AG08396 (cell line): Measurements from ENCODE around the gene DIS3L2.
"Not testable (repeated sequence)": the region's sequence is repeated elsewhere in the genome, so short reads cannot be mapped to it uniquely, and the experiment has no call there.

Experiments
- DNase-seq: peaks from one replicate; pipeline ENCODE4 v3.0.0; 2012; ENCODE audit warnings: low spot score, mixed read lengths

Gene DIS3L2

DNA sequence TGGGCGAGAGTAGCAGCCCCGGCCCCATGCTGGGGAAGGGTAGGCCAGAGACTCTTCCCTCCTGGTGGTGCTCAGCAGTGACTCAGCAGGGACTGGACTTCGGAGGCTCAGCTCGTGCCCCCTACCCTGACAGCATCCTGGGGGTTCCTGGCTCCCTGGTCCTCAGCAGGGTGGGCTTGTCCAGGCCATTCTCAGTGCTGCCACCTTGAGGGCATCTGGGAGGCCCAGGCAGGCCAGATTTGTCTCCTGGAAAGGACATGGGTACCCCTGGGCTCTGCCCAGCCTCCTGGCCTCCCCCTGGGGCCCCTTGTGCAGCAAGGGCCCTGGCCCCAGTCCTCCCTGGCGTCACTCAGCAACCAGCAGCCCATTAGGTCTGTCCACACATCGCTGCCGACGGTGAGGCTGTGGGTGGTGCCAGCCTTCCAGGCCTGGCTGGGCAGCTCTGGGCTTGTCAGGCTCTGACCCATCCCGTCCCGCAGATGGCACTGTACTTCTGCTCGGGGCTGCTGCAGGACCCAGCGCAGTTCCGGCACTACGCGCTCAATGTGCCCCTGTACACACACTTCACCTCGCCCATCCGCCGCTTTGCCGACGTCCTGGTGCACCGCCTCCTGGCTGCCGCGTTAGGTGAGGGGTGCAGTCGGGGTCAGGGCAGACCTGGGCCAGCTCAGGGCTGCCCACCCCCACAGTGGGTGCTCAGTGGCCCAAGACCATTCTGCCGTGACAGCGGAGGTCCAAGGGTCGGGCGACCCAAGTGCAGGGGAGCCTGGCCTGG lies 372.0 kb downstream of the DIS3L2 start:
- DNase-seq = no peak

DNA sequence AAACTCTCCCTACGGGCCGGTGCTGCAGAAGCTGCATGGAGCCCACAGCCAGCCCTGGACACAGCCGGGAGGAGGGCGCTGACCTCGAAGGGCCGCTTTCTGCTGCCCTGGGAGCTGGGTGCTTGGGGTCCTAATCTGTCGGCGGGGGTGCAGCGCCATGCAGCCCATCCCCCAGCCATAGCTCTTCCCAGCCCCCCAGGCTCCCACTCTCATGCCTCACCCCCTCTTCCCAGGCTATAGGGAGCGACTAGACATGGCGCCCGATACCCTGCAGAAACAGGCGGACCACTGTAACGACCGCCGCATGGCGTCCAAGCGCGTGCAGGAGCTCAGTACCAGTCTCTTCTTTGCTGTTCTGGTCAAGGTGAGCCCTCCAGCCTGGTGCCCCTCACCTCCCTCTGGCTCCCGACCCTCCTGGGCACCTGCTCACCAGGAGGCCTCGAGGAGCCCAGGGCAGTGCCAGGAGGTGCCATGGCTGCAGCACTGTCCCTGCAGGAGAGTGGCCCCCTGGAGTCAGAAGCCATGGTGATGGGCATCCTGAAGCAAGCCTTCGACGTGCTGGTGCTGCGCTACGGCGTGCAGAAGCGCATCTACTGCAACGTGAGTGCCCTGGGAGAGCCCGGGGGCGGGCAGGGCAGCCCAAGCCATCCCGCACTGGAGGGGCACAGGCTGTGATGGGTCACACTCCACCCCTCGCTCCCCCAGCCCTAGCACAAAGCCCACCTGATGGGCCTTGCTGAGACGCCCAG lies 372.8 kb downstream of the DIS3L2 start:
- not testable (repeated sequence) for DNase-seq

DNA sequence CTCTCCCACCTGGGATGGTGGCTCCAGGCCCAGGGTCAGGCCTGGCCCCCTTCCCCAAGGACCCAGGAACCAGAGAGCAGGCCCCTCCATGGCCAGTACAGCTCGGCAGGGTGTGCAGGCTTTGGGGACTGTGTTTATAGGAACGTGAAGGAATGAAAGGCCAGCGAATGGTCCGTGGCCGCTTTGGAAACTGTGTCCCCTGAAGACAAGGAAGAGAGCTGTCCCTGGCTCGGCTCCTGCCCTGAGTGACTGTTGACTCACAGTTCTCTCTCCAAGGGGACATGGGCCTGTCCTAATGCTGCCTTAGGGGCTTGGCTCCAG lies 373.3 kb downstream of the DIS3L2 start:
- not testable (repeated sequence) for DNase-seq

DNA sequence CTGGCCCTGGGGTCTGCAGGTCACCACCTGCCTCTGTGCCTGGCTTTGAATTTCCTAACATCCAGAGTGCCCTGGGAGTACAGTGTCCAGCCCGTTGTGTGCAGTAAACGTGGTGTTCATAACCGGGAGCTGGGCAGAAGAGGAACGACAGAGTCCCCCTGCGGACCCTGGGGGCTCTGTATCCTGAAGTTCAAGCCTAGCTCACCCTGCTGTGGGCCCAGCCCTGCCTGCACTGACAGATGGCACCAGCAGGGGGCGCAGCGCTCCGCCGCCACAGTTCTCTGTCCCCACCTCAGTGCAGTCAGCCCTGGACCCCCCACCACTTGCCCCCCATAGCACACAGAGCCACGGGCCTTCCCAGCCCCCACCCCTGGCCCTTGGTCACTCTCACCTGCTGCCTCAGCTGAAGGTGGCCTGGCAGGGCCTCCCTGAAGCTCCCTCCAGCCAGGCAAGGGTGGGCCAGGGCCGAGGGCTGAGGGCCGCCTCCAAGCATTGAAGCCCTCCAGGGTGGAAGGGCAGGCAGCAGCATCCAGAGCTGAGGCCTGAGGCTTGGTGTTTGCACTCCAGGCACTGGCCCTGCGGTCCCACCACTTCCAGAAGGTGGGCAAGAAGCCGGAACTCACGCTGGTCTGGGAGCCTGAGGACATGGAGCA lies 373.8 kb downstream of the DIS3L2 start:
- not testable (repeated sequence) for DNase-seq

DNA sequence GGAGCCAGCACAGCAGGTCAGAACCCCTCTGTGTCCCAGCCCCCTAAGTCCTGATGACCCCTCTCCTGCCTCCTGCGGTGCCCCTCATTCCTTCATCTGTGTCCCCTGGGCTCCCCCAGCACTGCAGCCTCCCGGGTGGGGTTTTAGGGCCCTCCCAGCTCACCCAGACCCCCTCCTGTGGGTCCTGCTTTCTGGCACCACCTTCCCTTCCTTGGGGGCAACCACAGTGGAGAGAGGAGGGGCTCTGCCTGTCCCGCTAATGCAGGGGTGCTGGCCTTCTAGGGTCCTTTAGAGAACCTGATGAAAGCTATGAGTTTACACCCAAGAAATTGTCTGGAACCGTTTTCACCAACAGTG lies 374.3 kb downstream of the DIS3L2 start:
- no peak for DNase-seq

DNA sequence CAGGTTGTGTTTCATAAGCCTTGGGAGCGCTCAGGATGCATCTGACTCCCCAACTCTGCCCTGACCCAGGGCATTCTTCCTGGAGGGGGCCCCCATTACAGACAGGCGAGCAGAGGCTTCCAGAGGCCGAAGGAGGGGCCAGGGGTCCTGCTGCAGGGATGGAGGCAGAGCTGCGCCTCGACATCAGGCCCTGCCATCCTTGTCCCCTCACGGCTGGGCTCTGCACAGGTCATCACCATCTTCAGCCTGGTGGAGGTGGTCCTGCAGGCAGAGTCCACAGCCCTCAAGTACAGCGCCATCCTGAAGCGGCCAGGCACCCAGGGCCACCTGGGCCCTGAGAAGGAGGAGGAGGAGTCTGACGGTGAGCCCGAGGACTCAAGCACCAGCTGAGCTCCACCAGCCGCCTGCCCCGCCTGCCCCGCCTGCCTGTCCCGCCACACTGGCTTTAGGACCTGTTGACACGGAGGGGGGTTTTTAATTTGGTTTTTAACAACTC lies 374.8 kb downstream of the DIS3L2 start:
- no peak for DNase-seq

DNA sequence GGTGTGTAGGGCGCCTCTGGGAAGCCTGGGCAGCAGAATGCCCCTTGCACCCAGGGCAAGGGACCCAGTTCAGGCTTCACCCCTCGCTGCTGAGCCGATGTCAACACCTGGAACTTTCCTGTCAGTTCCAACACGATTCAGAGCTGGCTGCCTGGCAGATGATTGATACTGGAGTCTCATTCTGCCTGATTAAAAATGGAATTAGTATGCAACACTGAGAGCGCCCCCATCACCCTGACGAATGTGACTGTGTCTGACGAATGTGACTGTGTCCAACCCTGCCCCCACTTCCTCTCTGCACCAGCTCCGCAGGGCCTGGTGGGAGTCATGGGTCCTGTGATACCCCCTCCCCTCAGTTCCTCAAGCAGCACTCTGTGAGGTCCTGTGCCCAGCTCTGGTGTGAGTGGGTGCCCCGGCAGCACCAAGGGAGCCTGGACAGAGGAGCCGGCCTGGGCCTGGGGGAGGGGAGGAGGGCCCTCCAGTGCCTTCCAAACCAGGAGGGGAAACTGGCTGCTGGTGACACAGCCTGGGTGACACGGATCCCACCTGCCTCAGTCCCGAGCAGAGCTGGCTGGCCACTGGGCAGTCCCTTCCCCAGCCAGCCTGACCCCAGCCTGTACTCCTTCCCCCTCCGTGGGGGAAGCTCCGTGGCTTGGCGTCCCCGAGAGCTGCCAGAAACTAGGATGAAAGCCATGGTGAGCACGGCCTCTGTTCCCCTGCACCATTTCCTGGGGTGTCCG lies 375.6 kb downstream of the DIS3L2 start:
- no peak for DNase-seq

DNA sequence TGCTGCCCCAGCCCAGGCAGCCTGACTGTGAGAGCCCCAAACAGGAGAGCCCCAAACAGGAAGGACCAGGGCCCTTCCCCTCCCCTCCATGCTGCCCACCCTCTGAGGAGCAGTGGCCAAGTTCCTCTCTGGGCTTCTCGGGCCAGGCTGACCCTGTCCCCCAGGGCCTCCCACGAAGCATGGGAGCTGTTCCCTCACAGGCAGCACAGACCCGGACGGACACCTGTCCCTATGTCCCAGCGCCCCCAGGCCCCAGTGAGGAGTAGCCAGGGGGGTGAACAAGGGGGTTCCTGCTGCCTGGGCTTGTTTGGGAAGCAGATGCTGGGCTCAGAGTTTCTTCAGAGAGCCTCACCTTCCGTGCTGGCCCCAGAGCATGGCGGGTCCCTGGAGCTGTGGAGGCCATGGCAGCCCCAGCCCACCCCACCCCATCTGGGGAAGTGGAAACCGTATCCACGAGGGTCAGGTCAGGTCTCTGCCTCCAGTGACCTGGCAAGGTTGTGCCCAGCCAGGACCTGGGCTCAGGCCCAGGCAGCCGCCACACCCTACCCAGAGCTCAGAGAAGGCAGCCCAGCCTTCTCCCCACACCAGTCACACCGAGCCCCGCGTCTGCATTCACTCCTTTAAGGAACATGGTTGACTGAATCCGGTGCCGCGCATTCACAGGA lies 376.7 kb downstream of the DIS3L2 start:
- DNase-seq = not testable (repeated sequence)

DNA sequence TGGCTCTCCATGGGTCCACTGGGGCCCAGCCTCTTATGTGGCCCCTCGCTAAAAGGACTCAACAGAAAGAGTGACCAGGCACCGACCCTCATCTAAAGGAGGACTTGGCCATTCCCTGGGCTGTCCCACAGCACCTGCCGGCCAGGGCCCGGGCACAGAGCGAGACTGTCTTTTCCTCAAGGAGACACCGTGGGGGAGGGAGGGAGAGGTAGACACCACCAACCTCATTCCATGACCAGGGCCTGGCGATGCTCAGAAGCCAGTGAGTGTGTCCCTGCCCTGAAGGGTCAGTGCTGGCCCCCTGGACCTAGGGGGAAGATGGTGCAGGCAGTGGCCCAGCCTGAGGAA lies 377.2 kb downstream of the DIS3L2 start:
- no peak for DNase-seq

DNA sequence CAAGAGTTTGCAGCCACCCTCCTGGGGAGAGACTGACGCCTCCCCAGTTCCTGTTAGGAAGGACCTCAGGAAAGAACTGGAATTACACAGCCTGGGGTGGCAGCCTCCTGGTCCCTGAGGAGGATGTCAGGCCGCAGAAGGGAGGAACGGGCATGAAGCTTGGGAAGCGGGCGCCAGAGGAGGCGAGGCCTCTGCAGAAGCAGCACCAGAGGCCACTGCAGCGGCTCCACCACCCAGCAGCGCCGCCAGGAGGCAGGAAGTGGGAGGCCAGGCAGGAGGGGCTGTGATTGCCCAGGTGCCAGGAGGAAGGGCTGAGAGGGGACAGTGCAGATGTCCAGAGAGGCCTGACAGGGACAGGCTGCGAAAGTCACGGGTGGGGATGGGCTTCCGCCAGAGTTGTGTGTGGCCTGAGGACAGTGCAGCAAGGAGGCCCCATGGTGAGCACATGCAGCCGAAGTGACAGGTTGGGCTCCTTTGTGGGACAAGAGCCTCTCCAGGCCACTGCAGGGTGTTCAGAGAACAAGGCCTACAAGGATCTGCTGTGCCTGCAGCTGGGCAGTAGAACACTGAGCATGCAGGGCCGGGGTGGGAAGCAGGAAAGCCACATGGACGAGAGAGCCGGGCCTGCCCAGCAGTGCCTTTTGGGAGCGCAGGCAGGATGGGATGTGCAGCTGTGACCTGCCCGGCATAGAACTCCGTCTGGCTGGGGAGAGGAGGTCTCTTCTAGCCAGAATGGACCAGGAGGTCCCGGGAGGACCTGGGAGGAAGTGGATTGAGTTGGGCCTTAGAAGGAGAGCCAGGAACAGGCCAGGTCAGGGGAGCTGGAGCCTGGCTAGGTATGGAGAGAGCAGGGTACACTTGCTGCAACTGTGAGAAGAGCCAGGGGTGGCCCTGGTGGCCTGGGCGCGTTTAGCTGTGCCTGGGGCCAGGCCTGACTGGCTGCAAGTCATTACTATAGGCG lies 377.9 kb downstream of the DIS3L2 start:
- DNase-seq = no peak

DNA sequence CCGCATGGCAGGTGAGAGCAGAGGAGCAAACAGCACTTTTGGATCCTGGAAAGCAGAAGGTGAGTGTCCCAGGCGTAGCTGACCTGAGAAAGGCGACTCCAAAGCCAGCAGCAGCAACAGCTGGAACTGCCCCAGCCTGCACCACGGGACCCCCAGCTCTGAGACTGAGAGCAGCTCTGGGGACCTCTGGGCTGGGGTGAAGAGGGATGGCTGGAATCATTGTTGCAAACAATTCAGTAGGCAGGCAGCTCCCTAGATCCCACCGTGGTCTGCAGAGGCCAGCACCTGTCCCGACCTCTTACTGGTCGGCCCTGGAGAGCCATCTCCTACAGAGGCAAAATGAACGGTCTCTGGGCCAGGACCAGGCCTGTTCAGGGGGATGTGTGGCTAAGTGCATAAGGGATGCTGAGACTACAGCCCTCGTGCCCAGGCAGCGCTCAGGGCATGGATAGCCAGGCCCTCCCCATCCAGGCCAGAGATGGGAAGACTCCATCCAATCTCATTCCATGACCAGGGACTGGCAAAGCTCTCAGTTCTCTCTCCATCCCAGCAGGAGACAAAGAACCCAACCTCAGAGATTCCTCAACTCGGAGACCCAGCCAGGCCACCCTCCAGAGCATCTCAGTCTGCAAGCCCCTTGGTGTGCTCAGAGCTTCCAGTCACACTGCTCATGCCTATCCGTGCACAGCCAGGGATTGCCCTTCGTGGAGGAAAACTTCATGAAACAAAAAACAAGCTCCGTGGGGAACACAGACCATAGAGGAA lies 378.8 kb downstream of the DIS3L2 start:
- DNase-seq = no peak

DNA sequence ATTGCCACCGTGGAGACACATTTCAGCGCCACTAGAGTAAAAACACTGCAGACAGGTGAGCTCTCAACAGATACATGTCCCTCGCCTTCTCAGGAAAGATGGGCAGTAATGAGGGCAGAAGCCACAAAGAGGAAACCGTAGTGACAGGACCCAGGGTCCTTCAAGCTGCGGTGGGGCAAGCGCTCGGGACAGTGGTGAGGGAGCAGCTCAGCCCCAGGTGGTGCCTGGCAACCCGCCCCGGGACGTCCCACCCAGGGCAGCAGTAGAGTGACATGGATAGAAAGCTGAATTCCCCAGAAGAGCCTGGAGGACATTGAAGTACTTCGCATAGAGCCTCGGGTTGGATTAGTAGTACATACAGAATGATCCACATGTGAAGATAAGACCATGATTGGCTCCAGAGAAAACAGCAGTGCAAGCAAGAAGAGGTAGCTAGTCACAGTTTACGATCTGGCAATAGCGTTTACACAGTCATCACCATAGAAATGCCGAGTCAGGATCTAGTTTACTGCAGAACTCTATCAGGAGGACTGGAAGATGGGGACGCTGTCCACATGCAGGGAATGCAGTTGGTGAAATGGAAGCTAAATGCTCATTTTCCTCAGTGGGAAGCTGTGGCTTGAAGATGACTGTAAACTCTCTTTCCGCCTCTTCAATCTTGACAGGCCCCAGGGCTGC lies 379.7 kb downstream of the DIS3L2 start:
- DNase-seq = no peak

DNA sequence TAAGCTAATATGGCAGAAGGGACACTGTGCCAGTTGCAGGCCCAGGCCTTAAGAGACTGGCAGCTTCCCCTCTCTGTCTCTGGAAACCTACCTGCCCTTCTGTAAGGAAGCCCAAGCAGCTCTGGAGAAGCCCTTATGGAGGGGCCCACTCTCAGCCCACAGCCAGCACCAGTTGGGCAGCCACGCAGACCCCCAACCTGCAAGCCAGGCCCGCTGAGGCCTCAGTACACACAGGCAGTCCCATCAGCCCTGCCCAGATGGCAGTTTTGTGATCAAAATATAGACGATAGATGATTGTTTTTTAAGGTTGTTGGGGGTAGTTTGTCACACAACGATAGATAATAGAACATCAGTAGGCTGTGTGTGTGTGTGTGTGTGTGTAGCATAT lies 380.2 kb downstream of the DIS3L2 start:
- no peak for DNase-seq

DNA sequence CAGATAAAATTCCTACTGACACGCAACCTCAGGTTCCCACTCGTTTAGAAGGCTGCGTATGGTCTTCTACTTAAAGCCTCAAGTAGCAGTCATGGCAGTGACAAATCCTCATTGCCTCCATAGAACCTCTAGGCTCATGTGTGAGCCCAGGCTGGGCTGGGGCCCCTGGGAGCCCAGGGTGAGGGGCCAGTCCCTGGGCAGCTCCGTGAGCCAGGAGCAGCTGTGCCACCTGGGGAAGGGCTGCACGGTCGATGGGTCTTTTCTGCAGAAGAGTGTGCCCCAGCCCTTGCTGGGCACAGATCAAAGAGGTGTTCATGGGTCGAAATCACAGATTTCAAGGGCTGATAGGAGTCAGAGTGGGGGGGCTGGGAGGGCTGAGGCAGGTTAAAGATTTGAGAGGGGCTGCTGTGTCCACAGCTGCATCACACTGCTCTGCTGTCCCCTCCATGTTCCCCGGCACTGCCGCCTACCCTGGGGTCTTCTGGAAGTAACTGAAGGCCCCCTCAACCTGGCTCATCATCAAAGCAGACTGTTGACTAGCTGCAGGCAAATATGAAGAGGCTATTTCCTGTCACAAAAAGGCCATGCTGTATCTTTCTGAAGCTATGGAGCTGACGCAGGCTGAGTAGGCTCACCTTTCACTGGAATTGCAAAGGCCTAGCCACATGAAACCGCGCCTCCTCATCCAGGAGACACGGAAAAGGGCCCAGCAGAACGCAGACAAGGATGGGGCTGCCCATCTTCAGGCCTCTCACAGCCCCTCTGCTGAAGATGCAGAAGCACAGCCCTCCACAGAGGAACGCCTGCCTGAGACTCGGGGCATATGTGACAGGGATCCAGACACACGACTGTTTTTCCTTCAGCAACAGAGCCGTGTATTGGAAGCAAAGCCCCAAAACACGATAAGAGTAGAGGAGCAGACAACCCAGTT lies 381.4 kb downstream of the DIS3L2 start:
- DNase-seq = no peak

DNA sequence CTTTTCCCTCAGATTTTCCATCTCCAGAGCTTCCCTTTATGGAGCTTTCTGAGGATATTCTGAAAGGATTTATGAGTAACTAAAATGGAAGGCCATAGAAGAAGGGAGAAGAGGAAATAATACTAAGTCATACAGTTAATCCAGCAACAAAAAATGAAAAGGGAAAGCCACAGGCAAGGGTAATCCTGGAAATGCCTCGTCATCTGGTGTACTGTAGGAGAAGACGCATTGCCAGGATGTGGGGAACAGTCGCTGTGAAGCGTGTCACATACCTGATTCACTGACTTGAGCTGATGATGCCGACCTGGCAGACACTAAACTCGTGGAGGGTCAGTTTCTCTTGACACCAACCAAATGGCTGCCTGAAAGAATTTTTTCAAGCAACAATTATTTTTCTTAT lies 382.3 kb downstream of the DIS3L2 start:
- no peak for DNase-seq

DNA sequence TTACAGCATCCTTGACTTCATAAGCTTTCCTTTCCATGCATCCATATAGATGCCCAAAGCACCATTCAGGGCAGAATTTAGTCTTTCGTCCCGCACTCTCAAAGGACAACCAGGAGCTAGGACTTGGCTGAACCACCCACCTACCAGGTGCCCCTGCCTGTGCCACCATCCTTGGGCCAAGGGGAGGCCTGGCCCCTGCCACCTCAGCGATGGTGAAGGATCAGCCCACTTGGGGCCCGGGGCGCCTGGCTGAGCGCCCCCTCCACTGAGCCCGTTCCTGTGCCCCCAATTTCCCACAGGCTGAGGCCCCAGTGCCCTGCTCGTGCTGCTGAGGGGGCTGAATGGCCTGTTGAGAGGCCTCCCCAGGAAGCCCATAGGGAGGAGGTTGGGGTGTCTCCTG lies 383.7 kb downstream of the DIS3L2 start:
- no peak for DNase-seq

DNA sequence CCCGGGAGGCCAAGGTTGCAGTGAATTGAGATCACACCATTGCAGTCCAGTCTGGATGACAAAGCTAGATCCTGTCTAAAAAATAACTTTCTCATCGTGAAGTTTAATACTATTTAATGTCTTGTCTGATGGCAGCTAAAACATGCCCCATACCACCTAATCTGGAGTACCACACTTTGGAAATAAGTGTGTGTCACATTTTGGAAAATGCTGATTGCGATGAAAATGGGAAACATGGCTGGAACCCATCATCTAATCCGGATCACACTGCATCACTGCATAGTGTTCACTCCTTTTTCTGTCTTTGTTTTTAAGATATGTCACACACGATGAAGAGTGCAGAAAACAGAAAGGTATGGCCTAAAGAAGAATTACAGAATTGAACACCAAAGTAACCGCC lies 385.9 kb downstream of the DIS3L2 start:
- DNase-seq = no peak

DNA sequence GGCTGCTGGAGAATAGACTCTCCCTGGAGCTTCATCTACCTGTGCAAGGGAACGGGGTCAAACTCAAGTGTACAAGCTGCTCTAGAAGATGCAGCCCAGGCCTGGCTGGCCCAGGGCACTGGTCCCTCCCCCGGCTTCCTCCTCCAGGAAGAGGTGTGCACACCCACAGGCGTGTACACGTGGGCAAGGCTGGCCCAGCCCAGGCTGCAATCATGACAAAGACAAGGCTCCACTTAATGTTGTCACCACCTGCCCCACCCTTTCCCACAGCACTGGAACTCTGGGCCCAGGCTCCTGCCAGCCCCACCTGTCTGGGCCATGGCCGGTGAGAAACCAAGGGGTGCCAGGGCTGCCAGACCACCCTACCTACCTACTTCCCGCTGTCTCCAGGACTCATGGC lies 387.4 kb downstream of the DIS3L2 start:
- no peak for DNase-seq
